Right renal cortex interstitium (tissue), 3 donors: ENCODE measurements around the gene SLC12A3. TPM values are rescaled to one million over a fixed set of nuclear protein-coding genes. Genes with fewer than 3 reads are reported as not detected.

ENCODE experiments used
- DNase-seq, 3 donors: peaks; one replicate each; pipeline ENCODE4 v3.0.0-alpha.2; 2013; ENCODE audit warnings: low read depth in 3 of 3, low spot score in 2 of 3
- polyA plus RNA-seq, 3 donors: library from polyadenylated mRNA; unstranded; fragments of 120-200 nt; gene quantifications; one replicate each; pipeline ENCODE4 v1.2.1, GENCODE V29; 2013; ENCODE audit not compliant: insufficient read length in 3 of 3

Gene SLC12A3
- polyA plus RNA-seq, 3 donors = 39.3 to 61.0 (median 39.5) TPM

DNA sequence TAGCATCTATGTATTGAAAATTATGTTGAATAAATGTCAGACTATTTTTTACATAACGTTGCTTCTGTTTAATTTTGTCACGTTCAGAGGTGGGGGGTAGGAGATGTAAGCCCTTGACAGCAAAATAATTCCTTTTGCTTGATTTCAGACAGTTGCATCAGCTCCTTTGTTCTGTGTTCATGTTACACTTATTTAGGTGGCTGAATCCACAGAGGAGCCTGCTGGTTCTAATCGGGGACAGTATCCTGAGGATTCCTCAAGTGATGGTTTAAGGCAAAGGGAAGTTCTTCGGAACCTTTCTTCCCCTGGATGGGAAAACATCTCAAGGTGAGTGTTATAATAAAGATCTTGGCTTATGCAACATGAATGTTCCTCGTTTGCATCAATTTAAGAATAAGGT, 71.5 kb downstream of the SLC12A3 start:
- no peak for DNase-seq

DNA sequence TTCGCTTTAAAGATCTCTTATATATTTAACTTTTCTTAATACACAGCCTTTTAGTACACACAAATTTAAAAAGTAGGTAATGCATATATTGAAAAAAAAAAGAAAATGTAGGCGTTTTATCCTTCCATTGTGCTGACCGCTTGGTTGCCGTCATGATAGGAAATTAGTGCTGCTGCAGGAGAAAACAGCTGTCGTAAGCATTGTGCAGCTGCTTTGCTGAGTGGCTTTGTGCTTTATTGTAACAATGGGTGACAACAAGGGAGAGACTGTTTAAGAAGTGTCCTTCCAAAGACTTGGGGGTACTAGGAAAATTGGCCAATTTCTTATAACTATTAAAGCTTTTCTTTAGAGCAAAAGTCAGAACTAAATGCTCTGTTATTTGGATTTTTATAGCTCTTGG, 71.9 kb downstream of the SLC12A3 start:
- no peak for DNase-seq

DNA sequence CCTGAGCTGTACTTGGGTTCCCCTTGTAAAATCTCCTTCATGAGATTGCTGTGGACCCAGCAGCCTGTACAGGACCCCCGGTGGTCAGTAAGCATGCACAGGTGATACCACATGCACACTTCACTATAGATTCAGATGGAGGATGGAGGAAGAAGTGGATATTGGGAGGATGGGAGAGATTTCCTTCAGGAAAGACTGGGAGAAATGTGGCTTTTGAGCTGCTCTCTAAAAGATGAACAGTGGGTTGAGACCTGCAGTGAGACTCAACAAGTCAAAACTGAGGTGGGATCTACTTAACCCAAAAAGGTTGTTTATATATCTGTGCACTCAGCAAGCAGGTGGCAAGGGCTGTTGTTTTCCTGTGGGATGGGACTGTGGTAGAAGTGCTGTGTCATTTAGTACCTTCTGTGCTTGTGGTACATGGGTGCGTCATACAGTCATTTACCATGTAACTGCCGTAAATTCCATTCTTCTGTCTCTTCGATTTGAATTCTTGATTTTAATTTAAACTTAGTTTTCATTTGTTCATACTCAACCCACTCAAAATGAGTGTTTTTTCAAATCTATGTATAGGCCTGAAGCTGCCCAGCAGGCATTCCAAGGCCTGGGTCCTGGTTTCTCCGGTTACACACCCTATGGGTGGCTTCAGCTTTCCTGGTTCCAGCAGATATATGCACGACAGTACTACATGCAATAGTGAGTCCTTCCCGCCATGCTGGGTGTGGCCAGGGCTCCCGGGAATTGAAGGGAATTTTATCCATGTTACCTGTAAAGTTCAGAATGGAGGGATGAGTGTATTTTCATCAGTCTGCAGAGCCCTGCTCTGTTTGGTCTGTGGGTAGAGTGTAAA, 73.9 kb downstream of the SLC12A3 start:
- no peak for DNase-seq

DNA sequence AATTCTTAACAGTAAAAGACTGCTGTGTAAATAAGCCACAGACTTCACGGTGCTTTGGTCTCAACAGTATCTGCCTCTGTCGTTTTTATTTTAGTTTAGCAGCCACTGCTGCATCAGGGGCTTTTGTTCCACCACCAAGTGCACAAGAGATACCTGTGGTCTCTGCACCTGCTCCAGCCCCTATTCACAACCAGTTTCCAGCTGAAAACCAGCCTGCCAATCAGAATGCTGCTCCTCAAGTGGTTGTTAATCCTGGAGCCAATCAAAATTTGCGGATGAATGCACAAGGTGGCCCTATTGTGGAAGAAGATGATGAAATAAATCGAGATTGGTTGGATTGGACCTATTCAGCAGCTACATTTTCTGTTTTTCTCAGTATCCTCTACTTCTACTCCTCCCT, 74.8 kb downstream of the SLC12A3 start:
- DNase-seq = no peak

DNA sequence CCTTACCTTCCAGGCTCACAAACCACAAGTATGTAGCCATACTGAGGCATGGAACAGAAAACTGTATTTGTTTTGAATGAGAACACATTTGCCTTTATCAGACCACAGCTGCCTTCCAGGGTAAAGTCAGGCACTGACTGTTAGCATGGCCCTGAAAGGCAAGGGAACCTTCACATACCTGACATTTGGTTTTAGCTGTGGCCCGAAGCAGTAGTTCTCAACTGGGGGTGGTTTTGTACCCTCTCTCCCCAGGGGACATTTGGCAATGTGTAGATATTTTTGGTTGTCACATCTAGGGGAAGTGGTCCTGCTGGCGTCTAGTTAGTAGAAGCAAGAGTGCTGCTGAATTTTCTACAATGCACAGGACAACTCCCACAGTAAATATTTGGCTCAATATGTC, 76.1 kb downstream of the SLC12A3 start:
- no peak for DNase-seq

GRCh38 chr16:56941856-56942331, 76.9 kb downstream of the SLC12A3 start:
- no peak for DNase-seq

DNA sequence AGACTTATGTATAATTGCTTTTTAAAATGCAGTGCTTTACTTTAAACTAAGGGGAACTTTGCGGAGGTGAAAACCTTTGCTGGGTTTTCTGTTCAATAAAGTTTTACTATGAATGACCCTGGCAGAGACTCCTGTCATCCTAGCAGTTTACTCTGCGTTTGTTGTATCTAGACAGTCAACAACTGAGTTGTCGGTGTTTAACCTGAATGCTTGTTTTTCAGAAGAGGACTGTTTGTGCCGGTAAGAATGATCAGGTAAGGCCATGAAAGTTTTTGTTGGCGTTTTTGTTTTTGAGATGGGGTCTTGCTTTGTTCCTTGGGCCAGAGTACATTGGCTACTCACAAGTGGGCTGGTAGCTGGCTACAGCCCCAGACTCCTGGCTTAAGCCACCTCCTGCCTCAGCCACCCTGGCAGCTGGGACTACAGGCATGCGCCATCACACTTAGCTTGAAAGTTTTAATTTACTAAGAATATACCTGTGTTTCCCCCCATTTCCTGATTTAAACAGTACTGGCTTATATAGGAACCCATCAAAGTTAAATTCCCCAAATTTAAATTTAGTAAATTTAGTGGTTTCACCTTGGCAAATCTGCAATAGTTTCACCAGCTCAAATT, 78.9 kb downstream of the SLC12A3 start:
- DNase-seq = no peak

GRCh38 chr16:56944954-56945839, 80.2 kb downstream of the SLC12A3 start:
- DNase-seq = no peak

- DNase-seq = no peak
These were observed 81.0 kb downstream of the SLC12A3 start for GRCh38 chr16:56945847-56946527.

DNA sequence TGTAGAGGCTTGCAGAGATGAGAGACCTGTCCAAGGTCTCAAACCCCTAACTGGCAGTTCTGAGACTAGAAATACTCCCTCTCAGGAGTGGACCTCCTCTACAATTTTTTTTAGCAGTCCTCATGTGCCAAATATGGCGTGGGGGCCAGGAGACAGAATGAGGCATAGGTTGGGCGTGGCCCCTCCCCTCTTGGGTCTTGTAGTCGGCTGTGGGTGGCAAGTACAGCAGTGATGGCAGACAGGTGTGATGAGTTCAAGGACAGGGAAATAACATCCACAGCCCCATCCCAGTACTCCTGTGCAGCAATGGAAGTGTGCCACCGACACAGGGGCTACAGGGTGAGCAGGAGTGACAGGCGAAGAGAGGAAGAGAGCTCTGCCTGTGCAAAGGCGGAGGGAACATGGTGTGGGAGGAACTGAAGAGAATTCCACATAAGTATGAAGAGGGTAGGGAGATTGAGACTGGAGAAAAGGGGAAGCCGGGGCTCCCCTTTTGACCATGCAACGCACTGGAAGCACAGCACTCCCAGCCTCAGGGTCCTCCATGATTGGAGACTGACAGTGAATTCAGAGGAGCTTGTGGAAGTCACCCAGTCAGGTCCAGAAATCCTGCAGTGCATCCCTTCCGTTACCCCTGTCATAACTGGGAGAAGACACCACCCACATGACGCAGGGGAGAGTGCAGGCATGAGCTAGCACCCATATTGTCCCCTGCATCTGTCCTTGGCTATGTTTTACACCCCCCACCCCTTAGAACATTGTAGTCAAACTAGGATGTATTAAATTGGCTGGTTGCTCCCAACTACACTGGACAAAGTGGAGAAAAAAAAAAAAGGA, 82.0 kb downstream of the SLC12A3 start:
- no peak for DNase-seq

- DNase-seq = no peak
These were observed 82.6 kb downstream of the SLC12A3 start for GRCh38 chr16:56947604-56947995.

DNA sequence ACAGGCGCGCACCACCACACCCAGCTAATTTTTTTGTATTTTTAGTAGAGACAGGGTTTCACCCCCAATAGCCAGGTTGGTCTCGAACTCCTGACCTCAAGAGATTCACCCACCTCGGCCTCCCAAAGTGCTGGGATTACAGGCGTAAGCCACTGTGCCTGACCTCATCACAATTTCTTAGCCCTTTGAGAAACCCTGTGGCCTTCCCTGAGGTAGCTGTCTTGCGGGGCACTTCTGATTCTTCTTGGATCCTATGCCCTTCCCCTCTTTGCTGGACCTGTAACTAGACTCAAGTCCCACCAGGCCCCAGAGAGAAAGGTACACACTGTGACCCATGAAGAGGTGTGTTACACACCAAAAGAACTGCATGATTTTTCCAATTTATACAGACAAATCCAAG, 83.2 kb downstream of the SLC12A3 start:
- DNase-seq = no peak

- no peak for DNase-seq
These were observed 85.0 kb downstream of the SLC12A3 start for GRCh38 chr16:56950051-56950450.

GRCh38 chr16:56950455-56950854, 85.4 kb downstream of the SLC12A3 start:
- DNase-seq = no peak

GRCh38 chr16:56950881-56951771, 86.1 kb downstream of the SLC12A3 start:
- peak in 1 of 3 donors; percentile 15 for DNase-seq

DNA sequence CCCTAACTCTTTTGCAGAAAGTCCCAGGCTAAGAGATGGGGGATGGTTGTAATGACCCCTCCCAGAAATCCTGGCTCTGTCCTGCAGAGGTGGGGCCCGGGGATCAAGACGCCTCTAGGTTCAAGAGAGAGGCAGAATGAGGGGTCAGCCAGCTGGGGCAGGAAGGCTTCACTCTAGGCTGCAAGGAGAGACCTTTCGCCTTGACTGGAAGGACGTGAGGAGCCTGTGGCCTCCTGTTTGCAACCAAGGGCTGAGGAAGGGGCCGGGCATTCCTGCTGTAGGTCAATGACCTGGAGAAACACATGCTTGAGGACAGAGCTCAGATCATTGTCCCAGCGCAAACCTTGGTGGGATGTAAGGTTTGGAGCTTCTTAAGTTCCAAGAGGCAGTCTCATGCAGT, 88.0 kb downstream of the SLC12A3 start:
- no peak for DNase-seq

- DNase-seq = no peak
These were observed 91.1 kb downstream of the SLC12A3 start for GRCh38 chr16:56956076-56956475.

- no peak for DNase-seq
These were observed 91.7 kb downstream of the SLC12A3 start for GRCh38 chr16:56956756-56957155.
